Measurements from ENCODE around the gene CAND2.

CAND2 gene

DNA sequence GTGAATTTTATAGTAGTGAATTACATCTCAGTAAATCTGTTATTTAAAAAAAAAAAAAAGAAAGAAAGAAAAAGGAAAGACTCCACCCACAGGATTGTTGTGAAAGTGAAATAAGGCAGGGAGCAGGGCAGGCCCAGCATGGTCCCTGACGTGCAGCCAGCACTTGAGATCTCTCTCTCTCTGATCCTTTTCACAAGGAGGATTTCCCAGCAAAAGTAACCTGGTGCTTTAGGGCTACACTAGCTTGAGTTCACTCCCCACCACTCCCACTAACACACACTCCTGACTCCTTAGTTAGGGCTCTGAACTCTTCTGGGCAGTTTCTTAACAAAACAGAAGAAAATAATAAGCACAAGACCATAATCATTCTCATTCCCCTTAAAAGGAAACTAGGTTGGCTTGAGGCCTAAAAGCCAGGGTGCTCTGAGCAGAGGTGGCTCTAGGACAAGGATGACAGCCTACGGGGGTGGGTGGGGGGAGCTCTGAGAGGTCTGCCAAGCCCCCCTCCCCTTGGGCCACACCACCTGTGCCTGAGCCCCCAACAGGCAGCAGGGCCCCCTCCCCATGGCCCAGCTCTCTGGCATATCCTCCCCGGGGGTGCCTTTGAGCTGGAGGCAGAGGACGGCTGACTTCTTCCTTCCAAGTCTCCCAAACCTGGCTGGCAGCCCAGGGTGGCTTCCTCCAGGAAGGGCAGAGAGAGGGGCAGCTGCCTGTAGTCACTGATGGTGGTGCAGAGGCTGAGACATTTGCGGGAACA lies 38.3 kb upstream of the CAND2 start:
- Histone ChIP-seq H3K4me3 (ENCODE audit: low read depth, low read length) (no peak overlapping the region), H3K36me3 (no peaks in the 10 kb centered on the region), H3K4me1 (no peaks in the 10 kb centered on the region), H3K27me3 (no peaks in the 10 kb centered on the region), H3K9me3 (no peaks in the 10 kb centered on the region)
- TF ChIP-seq, protein P1, sequence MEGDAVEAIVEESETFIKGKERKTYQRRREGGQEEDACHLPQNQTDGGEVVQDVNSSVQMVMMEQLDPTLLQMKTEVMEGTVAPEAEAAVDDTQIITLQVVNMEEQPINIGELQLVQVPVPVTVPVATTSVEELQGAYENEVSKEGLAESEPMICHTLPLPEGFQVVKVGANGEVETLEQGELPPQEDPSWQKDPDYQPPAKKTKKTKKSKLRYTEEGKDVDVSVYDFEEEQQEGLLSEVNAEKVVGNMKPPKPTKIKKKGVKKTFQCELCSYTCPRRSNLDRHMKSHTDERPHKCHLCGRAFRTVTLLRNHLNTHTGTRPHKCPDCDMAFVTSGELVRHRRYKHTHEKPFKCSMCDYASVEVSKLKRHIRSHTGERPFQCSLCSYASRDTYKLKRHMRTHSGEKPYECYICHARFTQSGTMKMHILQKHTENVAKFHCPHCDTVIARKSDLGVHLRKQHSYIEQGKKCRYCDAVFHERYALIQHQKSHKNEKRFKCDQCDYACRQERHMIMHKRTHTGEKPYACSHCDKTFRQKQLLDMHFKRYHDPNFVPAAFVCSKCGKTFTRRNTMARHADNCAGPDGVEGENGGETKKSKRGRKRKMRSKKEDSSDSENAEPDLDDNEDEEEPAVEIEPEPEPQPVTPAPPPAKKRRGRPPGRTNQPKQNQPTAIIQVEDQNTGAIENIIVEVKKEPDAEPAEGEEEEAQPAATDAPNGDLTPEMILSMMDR (IDR thresholded peaks at IDR 0.05; ENCODE audit: low read depth, low read length): no peak
- DNase-seq: no peak

DNA sequence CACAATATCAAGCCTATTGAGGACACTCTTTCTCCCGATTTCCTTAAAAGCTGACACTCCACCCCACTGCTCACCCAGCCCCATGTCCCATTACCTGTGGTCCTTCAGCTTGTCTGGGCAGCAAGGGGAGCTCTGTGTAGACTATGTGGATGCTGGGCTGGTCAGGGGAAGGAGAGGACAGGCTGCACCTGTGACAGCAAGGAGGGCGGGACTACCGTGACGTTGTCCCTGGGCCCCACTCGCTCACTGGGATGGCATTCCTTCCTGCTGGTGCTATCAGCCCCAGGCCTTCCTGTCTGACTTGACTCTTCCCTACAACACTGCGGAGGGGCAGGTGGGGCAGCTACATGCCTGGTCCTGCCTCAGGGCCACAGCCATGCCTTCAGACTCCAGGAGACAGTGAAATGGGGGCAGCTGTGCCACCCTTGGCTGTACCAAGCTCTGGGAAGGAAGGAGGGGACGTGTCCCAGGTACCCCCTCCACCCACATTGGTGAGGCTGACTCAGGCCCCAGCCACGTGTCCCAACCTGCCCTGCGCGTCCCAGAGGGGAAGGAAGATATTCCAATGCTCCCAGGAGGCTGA lies 37.3 kb upstream of the CAND2 start, which contains the start of gene TMEM40:
TSS of gene TMEM40 (minus strand) at position 163 of the 583 bp plus-strand sequence. CDS start 9,427 bp downstream, outside the sequence.
- DNase-seq: no peak
- H3K9me3 ChIP-seq: no peaks in the 10 kb centered on the region

GRCh38 chr3:12759693-12760565 lies 36.6 kb upstream of the CAND2 start:
- no peak for DNase-seq
- TF ChIP-seq, protein P1 (IDR thresholded peaks at IDR 0.05; ENCODE audit: low read depth, low read length): no peak
- H3K36me3 ChIP-seq: no peaks in the 10 kb centered on the region
- H3K4me1 ChIP-seq: no peaks in the 10 kb centered on the region
- H3K9me3 ChIP-seq: no peaks in the 10 kb centered on the region
- H3K4me3 ChIP-seq (ENCODE audit: low read depth, low read length): no peak overlapping the region
- H3K27me3 ChIP-seq: no peaks in the 10 kb centered on the region

More for the DNA sequence above, 37.3 kb upstream of the CAND2 start, which contains the start of gene TMEM40:
- Histone ChIP-seq H3K4me1 (no peaks in the 10 kb centered on the region), H3K4me3 (ENCODE audit: low read depth, low read length) (no peak within 1 kb of the TSS), H3K27me3 (no peaks in the 10 kb centered on the region), H3K36me3 (no peaks in the 10 kb centered on the region)
- TF ChIP-seq, protein P1 (IDR thresholded peaks at IDR 0.05; ENCODE audit: low read depth, low read length): no peak

DNA sequence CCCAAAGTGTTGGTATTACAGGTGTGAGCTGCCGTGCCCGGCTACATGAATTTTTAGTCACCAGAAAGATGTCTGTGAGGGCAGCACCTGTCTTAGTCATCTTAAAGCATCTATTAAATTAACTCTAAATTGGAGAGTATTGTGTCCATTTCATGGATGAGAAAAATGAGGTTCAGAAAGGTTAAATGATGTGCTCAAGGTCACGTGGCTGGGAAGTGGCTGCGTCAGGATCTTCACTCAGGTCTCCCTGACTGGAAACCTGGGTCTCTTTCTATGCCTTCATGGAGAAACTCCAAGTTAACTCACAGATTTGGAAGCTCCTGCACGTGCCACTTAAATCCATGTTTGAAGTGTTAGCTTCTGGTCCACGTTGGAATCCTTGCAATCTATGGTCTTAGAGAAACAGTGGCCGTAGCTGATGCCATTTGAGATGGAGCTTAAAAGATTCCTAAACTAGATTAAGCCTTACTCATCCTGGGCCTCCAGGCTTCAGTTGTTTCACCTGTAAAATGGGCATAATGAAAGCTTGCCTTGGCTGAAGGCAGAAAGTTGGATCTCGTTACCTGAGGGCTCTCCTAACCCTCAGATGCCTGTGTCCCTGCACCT lies 32.2 kb upstream of the CAND2 start:
- DNase-seq: no peak
- Histone ChIP-seq H3K4me3 (ENCODE audit: low read depth, low read length) (no peak overlapping the region), H3K4me1 (no peaks in the 10 kb centered on the region), H3K9me3 (no peaks in the 10 kb centered on the region), H3K36me3 (no peaks in the 10 kb centered on the region), H3K27me3 (no peaks in the 10 kb centered on the region)
- TF ChIP-seq, protein P1 (IDR thresholded peaks at IDR 0.05; ENCODE audit: low read depth, low read length): no peak

DNA sequence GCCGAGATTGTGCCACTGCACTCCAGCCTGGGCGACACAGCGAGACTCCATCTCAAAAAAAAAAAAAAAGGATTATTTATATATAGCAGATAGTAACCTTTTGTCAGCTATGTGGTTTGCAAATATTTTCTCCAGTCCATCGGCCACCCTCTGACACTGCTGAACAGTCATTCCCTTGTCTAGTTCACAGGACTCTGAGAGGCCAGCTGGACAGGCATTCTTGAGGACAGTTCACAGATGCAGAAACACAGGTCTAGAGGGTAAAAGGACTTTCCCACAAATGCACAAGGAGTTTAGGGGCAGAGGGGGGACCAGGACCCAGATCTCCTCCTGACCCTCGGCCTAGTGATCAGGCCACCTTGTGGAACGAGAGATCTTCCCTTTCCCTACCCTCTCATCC lies 29.9 kb upstream of the CAND2 start:
- no peak overlapping the region for H3K4me3 ChIP-seq (ENCODE audit: low read depth, low read length)
- no peaks in the 10 kb centered on the region for H3K4me1 ChIP-seq
- H3K9me3 ChIP-seq: no peaks in the 10 kb centered on the region
- DNase-seq: no peak
- H3K27me3 ChIP-seq: no peaks in the 10 kb centered on the region
- TF ChIP-seq, protein P1 (IDR thresholded peaks at IDR 0.05; ENCODE audit: low read depth, low read length): no peak
- no peaks in the 10 kb centered on the region for H3K36me3 ChIP-seq
